Prostate gland (tissue), 2 donors: Measurements from ENCODE around the gene GMDS. TPM values are rescaled to one million over a fixed set of nuclear protein-coding genes. Genes with fewer than 3 reads are reported as not detected.
A peak's percentile ranks its signal among the peaks of the same experiment; 100 is the strongest.

Experiments
- DNase-seq: peaks from one replicate; pipeline ENCODE4 v3.0.0-alpha.2; 2019; ENCODE audit warnings: low spot score
- H3K27ac ChIP-seq, 2 donors: fragments of 200-600 bp; sonication (generic); 2 replicates each; pipeline ENCODE4 v1.5.1; 2017 to 2019
- H3K27me3 ChIP-seq: fragments of 200-600 bp; sonication (generic); replicated peaks from 2 replicates; pipeline ENCODE4 v1.5.1; 2019; ENCODE audit not compliant: insufficient read depth
- H3K36me3 ChIP-seq, 2 donors: fragments of 200-600 bp; sonication (generic); 1 replicate in 1 of 2; 2 replicates in 1 of 2; pipeline versions ENCODE4 v1.5.1 to v1.8.1; 2017 to 2019
- H3K4me1 ChIP-seq: fragments of 200-600 bp; sonication (generic); replicated peaks from 2 replicates; pipeline ENCODE4 v1.5.1; 2019
- H3K4me3 ChIP-seq, 2 donors: fragments of 200-600 bp; sonication (generic); 2 replicates each; pipeline ENCODE4 v1.5.1; 2017 to 2019
- H3K9me3 ChIP-seq: fragments of 200-600 bp; sonication (generic); 2 replicates; pipeline ENCODE4 v1.5.1; 2017
- CTCF ChIP-seq, 4 experiments: fragments of 200-600 bp in 2 of 4; fragments of 450-650 bp in 2 of 4; sonication (generic) in 2 of 4; IDR thresholded peaks; 1 replicate in 3 of 4; 2 replicates in 1 of 4; pipeline ENCODE4 v1.5.1; 2016 to 2019; ENCODE audit warnings: antibody characterized with exemption in 4 of 4, mild to moderate bottlenecking in 2 of 4, moderate library complexity in 2 of 4
- POLR2A ChIP-seq: fragments of 450-650 bp; IDR thresholded peaks from one replicate; pipeline ENCODE4 v1.6.1; 2016; ENCODE audit warnings: antibody characterized with exemption, mild to moderate bottlenecking
- POLR2AphosphoS5 ChIP-seq: sonication (generic); formaldehyde crosslinking; IDR thresholded peaks from one replicate; pipeline ENCODE4 v1.6.1; 2017; ENCODE audit warnings: antibody characterized with exemption
- WGBS: methylation state at CpG from one replicate; pipeline ENCODE4 v1.1.5; 2018; 5-methylcytosine and 5-hydroxymethylcytosine counted together
- intact Hi-C: fragments of 100-400 bp; cut with DNase I; formaldehyde crosslinking; loops from one replicate; pipeline ENCODE4 v1.14.2; 2022
- total RNA-seq, 2 donors: library from RNA; depleted of rRNA; stranded (reverse); fragments of >200 nt; gene quantifications; one replicate each; pipeline ENCODE4 v1.1.0, GENCODE V29; 2016

The GMDS gene
- total RNA-seq, 2 donors from 2014 or later, result 24.9 to 29.9 TPM

- Histone ChIP-seq H3K4me3 (no peak overlapping the region), H3K9me3 (no peaks in the 10 kb centered on the region), H3K27ac (no peak overlapping the region), H3K36me3 (no peaks in the 10 kb centered on the region), H3K27me3 (no peaks in the 10 kb centered on the region), H3K4me1 (no peaks in the 10 kb centered on the region)
- WGBS, result 72% methylated on average over 3 of the region's 3 CpGs
- DNase-seq, result no peak
- intact Hi-C loops, result no loop called here
- TF ChIP-seq CTCF (IDR thresholded peaks at IDR 0.05), result no peak
Observed at GRCh38 chr6:2215342-2215741, 30.1 kb downstream of the GMDS start.

- Histone ChIP-seq H3K27ac (no peak overlapping the region), H3K4me1 (no peaks in the 10 kb centered on the region), H3K4me3 (no peak overlapping the region), H3K36me3 (no peaks in the 10 kb centered on the region), H3K9me3 (no peaks in the 10 kb centered on the region), H3K27me3 (no peaks in the 10 kb centered on the region)
- intact Hi-C loops, result no loop called here
- TF ChIP-seq POLR2AphosphoS5, result no peak
- TF ChIP-seq CTCF (IDR thresholded peaks at IDR 0.05), result no peak
- no peak for DNase-seq
- 70% methylated on average over 2 of the region's 2 CpGs for WGBS
Observed at GRCh38 chr6:2213086-2213485, 32.3 kb downstream of the GMDS start.

GRCh38 chr6:2209226-2209809 is 36.1 kb downstream of the GMDS start:
- Histone ChIP-seq H3K36me3 (no peaks in the 10 kb centered on the region), H3K27me3 (no peaks in the 10 kb centered on the region), H3K27ac (no peak overlapping the region), H3K4me1 (no peaks in the 10 kb centered on the region), H3K4me3 (no peak overlapping the region), H3K9me3 (no peaks in the 10 kb centered on the region)
- intact Hi-C loops, result no loop called here
- DNase-seq, result peak; percentile 50
- WGBS, result 73% methylated on average over 6 of the region's 6 CpGs
- TF ChIP-seq CTCF (IDR thresholded peaks at IDR 0.05), result peak in 3 of 4 experiments; percentile 26 to 56 (median 49)
- peak; percentile 8 for TF ChIP-seq POLR2AphosphoS5
- TF ChIP-seq POLR2A, result no peak

GRCh38 chr6:2208468-2208867 is 36.9 kb downstream of the GMDS start:
- Histone ChIP-seq H3K9me3 (no peaks in the 10 kb centered on the region), H3K4me1 (no peaks in the 10 kb centered on the region), H3K36me3 (no peaks in the 10 kb centered on the region), H3K4me3 (no peak overlapping the region), H3K27me3 (no peaks in the 10 kb centered on the region), H3K27ac (no peak overlapping the region)
- intact Hi-C loops, result no loop called here
- WGBS, result 63% methylated on average over 3 of the region's 3 CpGs
- DNase-seq, result no peak
- TF ChIP-seq POLR2AphosphoS5 (no peak), POLR2A (no peak), CTCF (IDR thresholded peaks at IDR 0.05) (no peak)

GRCh38 chr6:2205396-2205795 is 40.0 kb downstream of the GMDS start:
- H3K9me3 ChIP-seq, result no peaks in the 10 kb centered on the region
- intact Hi-C loops, result no loop called here
- TF ChIP-seq POLR2A, result no peak
- no peak for TF ChIP-seq POLR2AphosphoS5
- no peak for TF ChIP-seq CTCF (IDR thresholded peaks at IDR 0.05)
- WGBS, result 88% methylated on average over 3 of the region's 3 CpGs
- no peaks in the 10 kb centered on the region for H3K36me3 ChIP-seq
- H3K4me3 ChIP-seq, result no peak overlapping the region
- H3K27me3 ChIP-seq, result no peaks in the 10 kb centered on the region
- DNase-seq, result no peak
- H3K4me1 ChIP-seq, result no peaks in the 10 kb centered on the region
- H3K27ac ChIP-seq, result no peak overlapping the region
